ENCODE data around the gene PRRG4. TPM values are rescaled to one million over a fixed set of nuclear protein-coding genes. Genes with fewer than 3 reads are reported as not detected.
A peak's percentile ranks its signal among the peaks of the same experiment; 100 is the strongest.
"Not testable (repeated sequence)": the region's sequence is repeated elsewhere in the genome, so short reads cannot be mapped to it uniquely, and the experiment has no call there.

PRRG4 gene
- total and polyA plus RNA-seq, 2 experiments from 2014 or later = not detected

DNA sequence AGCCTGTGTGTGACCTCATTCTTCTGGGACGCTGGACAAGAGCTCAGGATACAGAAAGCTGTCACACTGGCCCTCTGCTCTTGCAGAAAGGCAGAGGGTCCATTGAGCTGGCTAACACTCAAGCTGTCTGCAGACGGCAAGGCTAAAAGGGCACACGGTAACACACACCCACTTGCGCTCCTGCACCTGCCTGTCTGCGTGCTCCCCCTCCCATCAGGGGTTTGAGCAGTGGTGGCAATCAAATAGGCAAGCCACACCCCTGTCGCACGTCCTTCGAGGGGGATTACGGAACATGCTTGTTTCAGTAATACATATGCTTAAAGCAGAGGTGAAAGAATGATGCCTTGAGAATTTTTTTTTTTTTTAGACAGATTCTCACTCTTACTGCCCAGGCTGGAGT is 55.8 kb downstream of the PRRG4 start:
- H3K9ac ChIP-seq = no peak overlapping the region
- H3K4me3 ChIP-seq = no peak overlapping the region
- no peak for DNase-seq
- H3F3A ChIP-seq (ENCODE audit: insufficient read depth) = 0 out of 2 replicates have a peak, but pooled peaks cover 5% of the 10 kb centered on the region
- no peaks in the 10 kb centered on the region for H3K79me2 ChIP-seq (ENCODE audit: insufficient read depth)
- H2AFZ ChIP-seq = no peak overlapping the region
- no peaks in the 10 kb centered on the region for H3K36me3 ChIP-seq (ENCODE audit: low read depth)
- 83 to 90% methylated on average over 9 of the region's 9 CpGs for WGBS, 2 experiments (ENCODE audit: low coverage in 1 of 2, low lambda C conversion rate in 2 of 2, missing lambda C conversion rate in 2 of 2)
- H3K9me3 ChIP-seq (ENCODE audit: low read depth) = no peaks in the 10 kb centered on the region
- TF ChIP-seq EZH2 (IDR thresholded peaks at IDR 0.05; ENCODE audit: insufficient read depth, poor library complexity, severe bottlenecking) (no peak), EZH2phosphoT487 (IDR thresholded peaks at IDR 0.05; ENCODE audit: insufficient read depth, low read depth) (no peak)
- 0 out of 2 replicates have a peak, but pooled peaks cover 4% of the 10 kb centered on the region for H3K27me3 ChIP-seq (replicated peaks; ENCODE audit: insufficient read depth)
- no peak overlapping the region for H3K27ac ChIP-seq
- no peaks in the 10 kb centered on the region for H3K9me2 ChIP-seq (ENCODE audit: insufficient read depth)
- in situ Hi-C loops (cut with MboI) = no loop called here
- 0 out of 2 replicates have a peak, but pooled peaks cover 7% of the 10 kb centered on the region for H3K4me1 ChIP-seq (ENCODE audit: insufficient read depth)
- no peaks in the 10 kb centered on the region for H4K20me1 ChIP-seq (ENCODE audit: insufficient read depth)
- no peak overlapping the region for H3K4me2 ChIP-seq (ENCODE audit: unreplicated experiment)

DNA sequence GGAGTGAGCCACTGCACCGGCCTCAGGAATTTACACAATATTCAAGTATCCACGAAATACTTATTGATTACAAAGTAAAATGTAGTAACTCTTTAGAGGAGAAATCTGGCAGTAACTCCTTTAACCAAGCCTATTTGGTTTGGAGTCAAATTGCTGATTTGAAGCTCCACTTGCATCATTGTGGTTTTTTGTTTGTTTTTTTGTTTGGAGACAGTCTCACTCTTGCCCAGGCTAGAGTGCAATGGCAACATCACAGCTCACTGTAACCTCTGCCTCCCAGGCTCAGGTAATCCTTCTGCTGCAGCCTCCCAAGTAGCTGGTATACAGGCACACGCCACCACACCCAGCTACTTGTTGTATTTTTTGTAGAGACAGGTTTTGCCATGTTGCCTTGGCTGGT is 56.5 kb downstream of the PRRG4 start:
- no peaks in the 10 kb centered on the region for H3K79me2 ChIP-seq (ENCODE audit: insufficient read depth)
- TF ChIP-seq EZH2 (IDR thresholded peaks at IDR 0.05; ENCODE audit: insufficient read depth, poor library complexity, severe bottlenecking) = no peak
- TF ChIP-seq EZH2phosphoT487 (IDR thresholded peaks at IDR 0.05; ENCODE audit: insufficient read depth, low read depth) = no peak
- H3K9ac ChIP-seq = no peak overlapping the region
- WGBS, 2 experiments (ENCODE audit: low coverage in 1 of 2, low lambda C conversion rate in 2 of 2, missing lambda C conversion rate in 2 of 2) = 70 to 83% methylated on average over 3 of the region's 3 CpGs
- H3K4me1 ChIP-seq (ENCODE audit: insufficient read depth) = 0 out of 2 replicates have a peak, but pooled peaks cover 7% of the 10 kb centered on the region
- DNase-seq = no peak
- H3K36me3 ChIP-seq (ENCODE audit: low read depth) = no peaks in the 10 kb centered on the region
- 0 out of 2 replicates have a peak, but pooled peaks cover 4% of the 10 kb centered on the region for H3K27me3 ChIP-seq (replicated peaks; ENCODE audit: insufficient read depth)
- H2AFZ ChIP-seq = no peak overlapping the region
- H3F3A ChIP-seq (ENCODE audit: insufficient read depth) = 0 out of 2 replicates have a peak, but pooled peaks cover 5% of the 10 kb centered on the region
- H3K4me3 ChIP-seq = no peak overlapping the region
- no peaks in the 10 kb centered on the region for H3K9me2 ChIP-seq (ENCODE audit: insufficient read depth)
- H3K4me2 ChIP-seq (ENCODE audit: unreplicated experiment) = no peak overlapping the region
- H3K9me3 ChIP-seq (ENCODE audit: low read depth) = no peaks in the 10 kb centered on the region
- no peak overlapping the region for H3K27ac ChIP-seq
- in situ Hi-C loops (cut with MboI) = no loop called here
- no peaks in the 10 kb centered on the region for H4K20me1 ChIP-seq (ENCODE audit: insufficient read depth)

- DNase-seq; H3K4me2 ChIP-seq (ENCODE audit: unreplicated experiment); H3K27ac ChIP-seq; H3K9me3 ChIP-seq (ENCODE audit: low read depth); H3K4me3 ChIP-seq; H3K27me3 ChIP-seq (replicated peaks; ENCODE audit: insufficient read depth); in situ Hi-C loops (cut with MboI); H3K79me2 ChIP-seq (ENCODE audit: insufficient read depth); H2AFZ ChIP-seq; H3K36me3 ChIP-seq (ENCODE audit: low read depth); H4K20me1 ChIP-seq (ENCODE audit: insufficient read depth); H3K9me2 ChIP-seq (ENCODE audit: insufficient read depth); H3K9ac ChIP-seq; H3F3A ChIP-seq (ENCODE audit: insufficient read depth): not testable (repeated sequence)
- 89 to 90% methylated on average over 19 to 20 of the region's 20 CpGs for WGBS, 2 experiments (ENCODE audit: low coverage in 1 of 2, low lambda C conversion rate in 2 of 2, missing lambda C conversion rate in 2 of 2)
- H3K4me1 ChIP-seq (ENCODE audit: insufficient read depth) = peaks cover 11% of the 10 kb centered on the region; the same call in 1 of the 2 replicates
Measured at GRCh38 chr11:32887707-32888383, 58.1 kb downstream of the PRRG4 start.

DNA sequence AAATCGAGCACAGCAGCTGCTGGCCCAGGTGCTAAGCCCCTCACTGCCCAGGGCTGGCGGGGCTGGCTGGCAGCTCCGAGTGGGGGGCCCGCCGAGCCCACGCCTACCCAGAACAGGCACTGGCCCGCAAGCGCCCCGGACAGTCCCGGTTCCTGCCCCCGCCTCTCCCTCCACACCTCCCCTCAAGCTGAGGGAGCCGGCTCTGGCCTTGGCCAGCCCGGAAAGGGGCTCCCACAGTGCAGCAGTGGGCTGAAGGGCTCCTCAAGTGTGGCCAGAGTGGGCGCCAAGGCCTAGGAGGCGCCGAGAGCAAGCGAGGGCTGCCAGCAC is 58.6 kb downstream of the PRRG4 start:
- H2AFZ ChIP-seq; in situ Hi-C loops (cut with MboI); H3K4me2 ChIP-seq (ENCODE audit: unreplicated experiment); DNase-seq; H3K4me3 ChIP-seq; H3K9ac ChIP-seq; H3K27ac ChIP-seq; H3K36me3 ChIP-seq (ENCODE audit: low read depth); H3K79me2 ChIP-seq (ENCODE audit: insufficient read depth); H3K9me3 ChIP-seq (ENCODE audit: low read depth); H4K20me1 ChIP-seq (ENCODE audit: insufficient read depth); H3F3A ChIP-seq (ENCODE audit: insufficient read depth); H3K27me3 ChIP-seq (replicated peaks; ENCODE audit: insufficient read depth); H3K9me2 ChIP-seq (ENCODE audit: insufficient read depth): not testable (repeated sequence)
- H3K4me1 ChIP-seq (ENCODE audit: insufficient read depth) = peaks cover 11% of the 10 kb centered on the region; the same call in 1 of the 2 replicates
- 94 to 97% methylated on average over 9 to 17 of the region's 17 CpGs for WGBS, 2 experiments (ENCODE audit: low coverage in 1 of 2, low lambda C conversion rate in 2 of 2, missing lambda C conversion rate in 2 of 2)

DNA sequence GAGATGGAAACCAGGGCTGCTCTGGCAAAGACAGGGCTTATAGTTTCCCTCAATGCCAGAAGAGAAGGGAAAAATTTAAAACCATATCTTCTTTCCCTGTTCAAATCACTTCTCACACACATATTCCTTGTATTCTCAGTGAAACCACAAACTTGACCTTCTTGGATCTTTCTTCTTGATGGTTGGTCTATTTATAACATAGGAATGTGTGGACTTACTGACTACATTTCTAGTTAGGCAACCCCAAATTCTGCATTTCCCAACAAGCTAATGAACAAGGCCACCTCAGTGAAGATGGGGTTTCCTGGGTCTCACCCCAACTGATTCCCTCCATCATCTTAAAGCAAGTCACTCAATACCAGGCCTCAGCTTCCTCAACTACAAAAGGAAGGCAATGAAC is 59.1 kb downstream of the PRRG4 start:
- H3K4me1 ChIP-seq (ENCODE audit: insufficient read depth) = peaks cover 11% of the 10 kb centered on the region; the same call in 1 of the 2 replicates
- no peaks in the 10 kb centered on the region for H3K9me3 ChIP-seq (ENCODE audit: low read depth)
- H3K4me3 ChIP-seq = no peak overlapping the region
- H3K36me3 ChIP-seq (ENCODE audit: low read depth) = no peaks in the 10 kb centered on the region
- in situ Hi-C loops (cut with MboI) = no loop called here
- TF ChIP-seq EZH2phosphoT487 (IDR thresholded peaks at IDR 0.05; ENCODE audit: insufficient read depth, low read depth) (no peak), EZH2 (IDR thresholded peaks at IDR 0.05; ENCODE audit: insufficient read depth, poor library complexity, severe bottlenecking) (no peak)
- H2AFZ ChIP-seq = no peak overlapping the region
- no peak overlapping the region for H3K9ac ChIP-seq
- no peak overlapping the region for H3K27ac ChIP-seq
- peaks cover 4% of the 10 kb centered on the region; the same call in 1 of the 2 replicates for H3K79me2 ChIP-seq (ENCODE audit: insufficient read depth)
- H3K9me2 ChIP-seq (ENCODE audit: insufficient read depth) = no peaks in the 10 kb centered on the region
- H3F3A ChIP-seq (ENCODE audit: insufficient read depth) = 0 out of 2 replicates have a peak, but pooled peaks cover 5% of the 10 kb centered on the region
- H3K4me2 ChIP-seq (ENCODE audit: unreplicated experiment) = no peak overlapping the region
- DNase-seq = peak; percentile 65
- H3K27me3 ChIP-seq (replicated peaks; ENCODE audit: insufficient read depth) = no peaks in the 10 kb centered on the region
- H4K20me1 ChIP-seq (ENCODE audit: insufficient read depth) = no peaks in the 10 kb centered on the region

All from GM23248 (cell line).